Heart right ventricle (tissue), 16 donors: ENCODE data around the gene DHX8. TPM values are rescaled to one million over a fixed set of nuclear protein-coding genes. Genes with fewer than 3 reads are reported as not detected.
"Not testable (repeated sequence)": the region's sequence is repeated elsewhere in the genome, so short reads cannot be mapped to it uniquely, and the experiment has no call there.

ENCODE experiments used
- ATAC-seq, 8 donors: fragments of 200-7000 bp; cut with Tn5 transposase; one replicate each; pipeline ENCODE4 v1.9.1; 2020; ENCODE audit warnings: mild to moderate bottlenecking in 8 of 8, moderate library complexity in 8 of 8, moderate number of reproducible peaks in 1 of 8
- DNase-seq, 2 donors: peaks; one replicate each; pipeline ENCODE4 v3.0.0-alpha.2; 2020
- H3K27ac ChIP-seq, 10 donors: fragments of 200-600 bp; sonication (generic) in 2 of 10; one replicate each; pipeline versions ENCODE4 v1.5.0 to v1.8.0; 2020 to 2022; ENCODE audit warnings: mild to moderate bottlenecking in 3 of 10
- H3K27me3 ChIP-seq, 7 donors: fragments of 200-600 bp; one replicate each; pipeline ENCODE4 v1.8.0; 2021 to 2022; ENCODE audit warnings: mild to moderate bottlenecking in 2 of 7
- H3K36me3 ChIP-seq, 9 donors: fragments of 200-600 bp; sonication (generic) in 1 of 9; one replicate each; pipeline versions ENCODE4 v1.5.0 to v1.8.0; 2020 to 2022; ENCODE audit warnings: mild to moderate bottlenecking in 2 of 9
- H3K4me1 ChIP-seq, 9 donors: fragments of 200-600 bp; sonication (generic) in 1 of 9; one replicate each; pipeline versions ENCODE4 v1.5.0 to v1.8.0; 2020 to 2022; ENCODE audit warnings: mild to moderate bottlenecking in 4 of 9
- H3K4me3 ChIP-seq, 10 donors: fragments of 200-600 bp; sonication (generic) in 2 of 10; one replicate each; pipeline versions ENCODE4 v1.5.0 to v1.8.0; 2020 to 2022; ENCODE audit warnings: mild to moderate bottlenecking in 7 of 10, moderate library complexity in 2 of 10
- H3K9me3 ChIP-seq, 11 donors: fragments of 200-600 bp in 10 of 11; sonication (generic) in 2 of 11; one replicate each; pipeline versions ENCODE4 v1.5.0 to v1.8.0; 2013 to 2022; ENCODE audit warnings: mild to moderate bottlenecking in 2 of 11, control low read depth in 1 of 11, moderate library complexity in 1 of 11
- WGBS, 2 donors: extraction: QIAGEN DNeasy Blood & Tissue Kit; methylation state at CpG; one replicate each; pipeline ENCODE4 v1.1.7; 2013; ENCODE audit warnings: inconsistent platforms in 1 of 2; 5-methylcytosine and 5-hydroxymethylcytosine counted together
- intact Hi-C, 10 donors: fragments of 100-400 bp; cut with DNase I; formaldehyde crosslinking; loops; one replicate each; pipeline versions ENCODE4 v1.11.1 to v1.14.2; 2022
- polyA plus RNA-seq, 2 donors: library from polyadenylated mRNA; stranded (reverse); fragments of 200-250 nt; gene quantifications; one replicate each; pipeline ENCODE4 v1.2.3, GENCODE V29; 2013
- total RNA-seq, 10 donors: library from RNA; stranded (reverse); fragmentation: NEBNext Ultra II Directional in 3 of 10; extraction: Animal tissue kit (Norgen Biotek cat#: 25700) in 3 of 10; gene quantifications; one replicate each; pipeline versions ENCODE4 v1.2.1 to v1.2.4, GENCODE V29; 2021 to 2023
- TF ChIP-seq, protein P1 (sequence below), 9 donors: fragments of 200-600 bp; sonication (generic) in 2 of 9; IDR thresholded peaks; one replicate each; pipeline versions ENCODE4 v1.5.0 to v1.8.0; 2021 to 2022; ENCODE audit warnings: antibody characterized with exemption in 9 of 9, mild to moderate bottlenecking in 5 of 9, moderate library complexity in 1 of 9
- donor health status: Arrhythmogenic right ventricular cardiomyopathy.
- donor health status: ischemic (EF 13 %, LVEDD 7.1; RV severe dilation, severe dysfunction).
- donor health status: healthy with polysubstance abuse.
- donor health status: DM: no; HTN: yes; CAD: no.
- donor health status: DM: no; HTN: no; CAD: no.
- donor health status: ischemic (EF 25% LVEDD 6.9; RV normal size, moderate dysfunction).
- donor health status: ischemic (EF 25% LVEDD 5.7; RV mildly dilated, moderate dysfunction).
- donor health status: healthy.
- donor health status: DM: yes; HTN: yes; CAD: no.
- donor health status: Ischemic cardiomyopathy.
- donor health status: ischemic (EF 35%, LVEDD 5.7; RV mildly dilated, moderate dysfunction).
- donor health status: nonischemic (EF 11% LVEDD 7.7; RV severe dilation, severe dysfunction).
- donor health status: DM: yes; HTN: yes; CAD: no.
- donor health status: PGD.
- donor health status: ischemic (EF 29% LVEDD 5.4; RV normal size, mild dysfunction).
- donor health status: nonischemic (EF 23%, LVEDD 6.1; RV moderate dilation, normal function).

DHX8 gene
- total and polyA plus RNA-seq, 12 donors = 19.2 to 42.0 (median 28.4) TPM

DNA sequence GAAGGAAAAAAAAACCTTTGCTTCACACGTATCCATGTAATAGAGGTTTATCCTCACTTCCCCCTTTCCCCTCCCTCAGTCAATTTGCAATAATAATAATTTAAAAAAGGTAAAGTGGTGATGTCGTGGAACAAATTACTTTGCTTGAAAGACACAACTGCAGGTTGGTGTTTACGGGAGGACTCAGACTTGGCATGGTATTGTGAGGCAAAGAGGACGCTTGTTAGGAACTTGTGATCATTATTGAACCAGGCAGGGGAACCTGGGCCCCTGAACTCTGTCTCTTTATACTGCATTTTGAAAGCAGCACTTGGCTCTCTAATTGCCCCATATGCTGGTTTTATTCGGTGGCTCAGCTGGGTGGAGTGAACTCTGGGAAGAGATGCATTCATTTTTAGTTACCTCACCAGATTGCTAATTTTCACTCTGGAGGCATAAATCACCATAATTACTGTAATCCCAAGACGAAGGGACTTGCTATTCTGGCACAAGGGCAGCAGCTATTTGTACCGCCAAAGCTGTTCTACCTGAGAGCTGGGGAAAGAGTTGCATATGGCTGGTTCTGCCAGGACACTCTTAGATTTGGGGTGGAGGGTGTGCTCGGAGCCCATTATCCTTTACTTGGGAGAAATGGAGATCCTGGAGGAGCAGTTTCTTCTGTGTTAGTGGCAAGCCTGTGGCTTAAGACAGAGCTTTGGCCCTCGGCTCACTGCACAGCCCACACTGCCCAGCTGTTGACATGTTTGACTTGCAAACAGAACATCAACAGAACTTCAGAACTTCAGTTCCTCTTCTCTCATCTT is 5.7 kb upstream of the DHX8 start:
- WGBS, 2 donors = 70 to 72% methylated on average over 9 of the region's 9 CpGs

DNA sequence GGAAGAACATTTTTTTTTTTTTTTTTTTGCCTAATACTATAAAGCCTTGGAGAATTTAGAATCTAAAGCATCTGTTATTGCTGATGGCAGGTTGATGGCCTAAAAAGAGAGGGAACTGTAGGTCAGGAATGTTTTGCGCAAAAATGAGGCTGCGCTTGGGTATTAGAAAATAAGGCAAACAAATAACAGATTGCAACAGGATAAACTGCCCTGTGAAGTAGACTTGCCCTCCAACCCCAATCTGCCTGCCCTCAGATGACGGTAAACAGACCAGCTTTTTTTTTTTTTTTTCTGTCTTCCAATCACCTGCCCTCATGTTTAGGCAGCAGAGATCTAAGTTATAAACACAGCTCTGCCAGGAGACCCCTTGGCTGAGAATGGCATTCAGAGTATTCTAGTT is 3.8 kb upstream of the DHX8 start:
- H3K9me3 ChIP-seq = no peaks in the 10 kb centered on the region
- DNase-seq = no peak
- TF ChIP-seq, protein P1, sequence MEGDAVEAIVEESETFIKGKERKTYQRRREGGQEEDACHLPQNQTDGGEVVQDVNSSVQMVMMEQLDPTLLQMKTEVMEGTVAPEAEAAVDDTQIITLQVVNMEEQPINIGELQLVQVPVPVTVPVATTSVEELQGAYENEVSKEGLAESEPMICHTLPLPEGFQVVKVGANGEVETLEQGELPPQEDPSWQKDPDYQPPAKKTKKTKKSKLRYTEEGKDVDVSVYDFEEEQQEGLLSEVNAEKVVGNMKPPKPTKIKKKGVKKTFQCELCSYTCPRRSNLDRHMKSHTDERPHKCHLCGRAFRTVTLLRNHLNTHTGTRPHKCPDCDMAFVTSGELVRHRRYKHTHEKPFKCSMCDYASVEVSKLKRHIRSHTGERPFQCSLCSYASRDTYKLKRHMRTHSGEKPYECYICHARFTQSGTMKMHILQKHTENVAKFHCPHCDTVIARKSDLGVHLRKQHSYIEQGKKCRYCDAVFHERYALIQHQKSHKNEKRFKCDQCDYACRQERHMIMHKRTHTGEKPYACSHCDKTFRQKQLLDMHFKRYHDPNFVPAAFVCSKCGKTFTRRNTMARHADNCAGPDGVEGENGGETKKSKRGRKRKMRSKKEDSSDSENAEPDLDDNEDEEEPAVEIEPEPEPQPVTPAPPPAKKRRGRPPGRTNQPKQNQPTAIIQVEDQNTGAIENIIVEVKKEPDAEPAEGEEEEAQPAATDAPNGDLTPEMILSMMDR (IDR thresholded peaks at IDR 0.05) = no peak
- peaks cover 5 to 14% (median 10%) of the 10 kb centered on the region in 9 donors for H3K4me1 ChIP-seq
- ATAC-seq = no peak
- H3K4me3 ChIP-seq = no peak overlapping the region
- intact Hi-C loops = loop anchor here in 1 of 10 donors (2.0 kb wide), 1 partner anchor 79 kb away; no protein-coding TSS in a partner anchor
- H3K36me3 ChIP-seq = no peaks in the 10 kb centered on the region
- H3K27me3 ChIP-seq = no peaks in the 10 kb centered on the region
- WGBS, 2 donors = 91 to 96% methylated on average over 3 of the region's 3 CpGs
- no peak overlapping the region for H3K27ac ChIP-seq

More for the DNA sequence above, 5.7 kb upstream of the DHX8 start:
- DNase-seq = no peak
- no peaks in the 10 kb centered on the region for H3K9me3 ChIP-seq
- TF ChIP-seq, protein P1 (IDR thresholded peaks at IDR 0.05) = no peak
- H3K36me3 ChIP-seq = no peaks in the 10 kb centered on the region
- peaks cover 0 to 3% (median 1%) of the 10 kb centered on the region in 9 donors for H3K4me1 ChIP-seq
- no peaks in the 10 kb centered on the region for H3K27me3 ChIP-seq
- no peak for ATAC-seq
- no peak overlapping the region for H3K27ac ChIP-seq
- intact Hi-C loops = loop anchor here in 1 of 10 donors (2.0 kb wide), 1 partner anchor 77 kb away; no protein-coding TSS in a partner anchor
- no peak overlapping the region for H3K4me3 ChIP-seq

- Histone ChIP-seq H3K4me1 (peaks cover 18 to 36% (median 31%) of the 10 kb centered on the region in 9 donors), H3K9me3 (no peaks in the 10 kb centered on the region), H3K27ac (peak overlapping the region in 4 of 10 donors; percentile 72 to 94 (median 85)), H3K27me3 (no peaks in the 10 kb centered on the region), H3K36me3 (no peaks in the 10 kb centered on the region), H3K4me3 (no peak overlapping the region)
- no peak for DNase-seq
- no peak for ATAC-seq
- intact Hi-C loops = loop anchor here (1.0 to 2.0 kb wide), 4 partner anchors 84 to 90 kb away; partner anchors contain the start of gene ARL4D (in 2 of the 10)
- WGBS, 2 donors = 82% methylated on average over 11 of the region's 11 CpGs
- TF ChIP-seq, protein P1 (IDR thresholded peaks at IDR 0.05) = no peak
These were observed 1.4 kb upstream of the DHX8 start for GRCh38 chr17:43482103-43483012.

DNA sequence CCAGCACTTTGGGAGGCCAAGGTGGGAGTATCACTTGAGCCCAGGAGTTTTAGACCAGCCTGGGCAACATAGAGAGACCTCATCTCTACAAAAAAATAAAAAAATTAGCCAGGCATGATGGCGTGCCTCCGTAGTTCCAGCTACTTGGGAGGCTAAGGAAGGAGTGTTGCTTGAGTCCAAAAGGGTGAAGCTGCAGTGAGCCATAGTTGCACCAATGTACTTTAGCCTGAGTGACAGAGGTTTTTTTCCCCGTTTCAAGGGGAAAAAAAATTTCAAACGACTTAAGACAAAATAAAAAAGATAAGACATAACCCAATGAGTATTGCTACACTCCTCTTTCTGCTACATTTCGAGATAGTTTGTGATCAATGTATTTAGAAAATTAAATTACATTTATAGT is 6.8 kb downstream of the DHX8 start:
- Histone ChIP-seq H3K4me1 (peaks cover 4 to 21% (median 17%) of the 10 kb centered on the region in 9 donors), H3K4me3 (no peak overlapping the region), H3K27ac (no peak overlapping the region), H3K27me3 (no peaks in the 10 kb centered on the region), H3K36me3 (peaks cover 6 to 67% (median 50%) of the 10 kb centered on the region in 9 donors), H3K9me3 (no peaks in the 10 kb centered on the region)
- no peak for ATAC-seq
- intact Hi-C loops = no loop called here
- no peak for DNase-seq
- TF ChIP-seq, protein P1 (IDR thresholded peaks at IDR 0.05) = no peak
- WGBS, 2 donors = 87 to 89% methylated on average over 5 of the region's 5 CpGs

DNA sequence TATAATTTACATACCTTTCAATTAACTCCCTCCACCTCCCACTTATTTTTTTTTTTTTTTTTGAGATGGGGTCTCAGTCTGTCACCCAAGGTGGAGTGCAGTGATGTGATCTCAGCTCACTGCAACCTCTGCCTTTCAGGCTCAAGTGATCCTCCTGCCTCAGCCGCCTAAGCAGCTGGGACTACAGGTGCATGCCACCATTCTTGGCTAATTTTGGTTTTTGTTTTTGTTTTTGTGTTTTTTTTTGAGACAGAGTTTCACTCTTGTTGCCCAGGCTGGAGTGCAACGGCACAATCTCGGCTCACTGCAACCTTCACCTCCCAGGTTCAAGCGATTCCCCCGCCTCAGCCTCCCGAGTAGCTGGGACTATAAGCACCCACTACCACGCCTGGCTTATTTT is 25.7 kb downstream of the DHX8 start:
- ATAC-seq, intact Hi-C loops, DNase-seq, H3K4me1 ChIP-seq, H3K27ac ChIP-seq, H3K27me3 ChIP-seq, H3K9me3 ChIP-seq, H3K4me3 ChIP-seq: not testable (repeated sequence)
- whole genome bisulfite sequencing, 2 donors = 93 to 94% methylated on average over 7 of the region's 7 CpGs
- H3K36me3 ChIP-seq = peaks cover 0 to 100% (median 59%) of the 10 kb centered on the region in 9 donors

- H3K27ac ChIP-seq, H3K4me3 ChIP-seq, H3K27me3 ChIP-seq, intact Hi-C loops, ATAC-seq, H3K9me3 ChIP-seq, DNase-seq: not testable (repeated sequence)
- peaks cover 0 to 100% (median 45%) of the 10 kb centered on the region in 9 donors for H3K36me3 ChIP-seq
- peaks cover 0 to 18% (median 10%) of the 10 kb centered on the region in 9 donors for H3K4me1 ChIP-seq
- WGBS, 2 donors = 94 to 96% methylated on average over 3 of the region's 3 CpGs
These were observed 27.4 kb downstream of the DHX8 start for GRCh38 chr17:43511199-43511598.
